H9 (cell line): ENCODE measurements around the gene CCDC191. TPM values are rescaled to one million over a fixed set of nuclear protein-coding genes. Genes with fewer than 3 reads are reported as not detected.

Experiments
- DNase-seq: peaks from one replicate; pipeline ENCODE4 v3.0.0-alpha.2; 2017
- H2AFZ ChIP-seq: one replicate; pipeline ENCODE4 v1.6.1; 2013; ENCODE audit warnings: mild to moderate bottlenecking, low read length, control low read depth, moderate library complexity
- H2AK5ac ChIP-seq: 2 replicates; pipeline ENCODE4 v1.6.1; 2013; ENCODE audit warnings: low read length, control low read depth, mixed read lengths; ENCODE audit not compliant: insufficient read length
- H2BK120ac ChIP-seq: one replicate; pipeline ENCODE4 v1.6.1; 2013; ENCODE audit warnings: low read depth, mild to moderate bottlenecking, low read length, control low read depth, inconsistent platforms; ENCODE audit not compliant: poor library complexity, severe bottlenecking
- H2BK12ac ChIP-seq: 2 replicates; pipeline ENCODE4 v1.6.1; 2013; ENCODE audit warnings: low read length, control low read depth, mixed read lengths, low read depth; ENCODE audit not compliant: insufficient read length
- H2BK15ac ChIP-seq: 2 replicates; pipeline ENCODE4 v1.6.1; 2013; ENCODE audit warnings: low read depth, low read length, control low read depth
- H2BK20ac ChIP-seq: one replicate; pipeline ENCODE4 v1.6.1; 2013; ENCODE audit warnings: low read depth, mild to moderate bottlenecking, low read length, control low read depth, inconsistent platforms; ENCODE audit not compliant: poor library complexity, severe bottlenecking
- H2BK5ac ChIP-seq: 2 replicates; pipeline ENCODE4 v1.6.1; 2013; ENCODE audit warnings: low read length, control low read depth, mixed read lengths; ENCODE audit not compliant: insufficient read length
- H3K14ac ChIP-seq: 2 replicates; pipeline ENCODE4 v1.6.1; 2013; ENCODE audit warnings: low read length, control low read depth; ENCODE audit not compliant: insufficient read depth
- H3K18ac ChIP-seq: 2 replicates; pipeline ENCODE4 v1.6.1; 2013; ENCODE audit warnings: low read depth, mild to moderate bottlenecking, mixed read lengths, low read length, control low read depth; ENCODE audit not compliant: insufficient read length
- H3K23ac ChIP-seq: 2 replicates; pipeline ENCODE4 v1.6.1; 2013; ENCODE audit warnings: low read length, control low read depth, mixed read lengths, low read depth; ENCODE audit not compliant: insufficient read length
- H3K23me2 ChIP-seq: 2 replicates; pipeline ENCODE4 v1.6.1; 2013; ENCODE audit warnings: low read depth, mild to moderate bottlenecking, mixed read lengths, low read length, control low read depth; ENCODE audit not compliant: insufficient read length, poor library complexity, severe bottlenecking
- H3K27ac ChIP-seq: 2 replicates; pipeline ENCODE4 v1.5.1; 2013; ENCODE audit warnings: low read length, control low read depth, mixed read lengths, low read depth; ENCODE audit not compliant: insufficient read length
- H3K27me3 ChIP-seq: 2 replicates; pipeline ENCODE4 v1.6.1; 2013; ENCODE audit warnings: low read length, control low read depth, inconsistent platforms; ENCODE audit not compliant: insufficient read depth
- H3K4ac ChIP-seq: 2 replicates; pipeline ENCODE4 v1.6.1; 2013; ENCODE audit warnings: low read depth, mild to moderate bottlenecking, control low read depth, inconsistent platforms, low read length, moderate library complexity
- H3K4me1 ChIP-seq: 2 replicates; pipeline ENCODE4 v1.6.1; 2013; ENCODE audit warnings: low read length, control low read depth, inconsistent platforms; ENCODE audit not compliant: insufficient read depth
- H3K4me2 ChIP-seq: 2 replicates; pipeline ENCODE4 v1.6.1; 2013; ENCODE audit warnings: low read length, control low read depth, mixed read lengths; ENCODE audit not compliant: insufficient read length, insufficient read depth
- H3K56ac ChIP-seq: 2 replicates; pipeline ENCODE4 v1.6.1; 2013; ENCODE audit warnings: low read depth, mild to moderate bottlenecking, mixed read lengths, low read length, control low read depth; ENCODE audit not compliant: insufficient read length
- H3K79me1 ChIP-seq: 2 replicates; pipeline ENCODE4 v1.6.1; 2013; ENCODE audit warnings: low read depth, mild to moderate bottlenecking, moderate library complexity, low read length, control low read depth, inconsistent platforms; ENCODE audit not compliant: insufficient read depth, poor library complexity, severe bottlenecking
- H3K79me2 ChIP-seq: 2 replicates; pipeline ENCODE4 v1.6.1; 2013; ENCODE audit warnings: low read length, control low read depth, inconsistent platforms; ENCODE audit not compliant: insufficient read depth
- H3K9ac ChIP-seq: 2 replicates; pipeline ENCODE4 v1.6.1; 2013; ENCODE audit warnings: low read length, control low read depth, mixed read lengths; ENCODE audit not compliant: insufficient read length; ENCODE audit errors: extremely low read depth
- H3K9me3 ChIP-seq: one replicate; pipeline ENCODE4 v1.6.1; 2013; ENCODE audit warnings: low read depth, low read length, inconsistent platforms; ENCODE audit not compliant: control insufficient read depth
- H3T11ph ChIP-seq: one replicate; pipeline ENCODE4 v1.6.1; 2013; ENCODE audit warnings: mild to moderate bottlenecking, low read length, control low read depth, inconsistent platforms
- H4K20me1 ChIP-seq: one replicate; pipeline ENCODE4 v1.6.1; 2013; ENCODE audit not compliant: control insufficient read depth, insufficient read length, insufficient read depth
- H4K5ac ChIP-seq: 2 replicates; pipeline ENCODE4 v1.6.1; 2013; ENCODE audit warnings: low read depth, mild to moderate bottlenecking, mixed read lengths, low read length, control low read depth; ENCODE audit not compliant: insufficient read length
- H4K8ac ChIP-seq: replicated peaks from 2 replicates; pipeline ENCODE4 v1.6.1; 2013; ENCODE audit warnings: low read length, control low read depth, mixed read lengths, low read depth; ENCODE audit not compliant: insufficient read length
- H4K91ac ChIP-seq: 2 replicates; pipeline ENCODE4 v1.6.1; 2013; ENCODE audit warnings: low read depth, mild to moderate bottlenecking, moderate library complexity, mixed read lengths, low read length, control low read depth; ENCODE audit not compliant: insufficient read length
- H3K27ac Mint-ChIP-seq, 3 experiments: 2 replicates in 2 of 3; 3 replicates in 1 of 3; pipeline ENCODE4 v1.8.0; 2020 to 2021; ENCODE audit warnings: mixed read lengths in 3 of 3, mild to moderate bottlenecking in 1 of 3, moderate library complexity in 1 of 3
- H3K27me3 Mint-ChIP-seq: 2 replicates; pipeline ENCODE4 v1.8.0; 2021; ENCODE audit warnings: low read depth, mild to moderate bottlenecking, moderate library complexity, mixed read lengths
- H3K36me3 Mint-ChIP-seq, 3 experiments: 2 replicates in 2 of 3; 3 replicates in 1 of 3; pipeline ENCODE4 v1.8.0; 2020 to 2021; ENCODE audit warnings: low read depth in 3 of 3, mixed read lengths in 3 of 3; ENCODE audit not compliant: insufficient read depth in 1 of 3
- H3K4me1 Mint-ChIP-seq, 2 experiments: 2 replicates each; pipeline ENCODE4 v1.8.0; 2020; ENCODE audit warnings: mixed read lengths in 2 of 2
- H3K4me3 Mint-ChIP-seq, 2 experiments: 2 replicates in 1 of 2; 3 replicates in 1 of 2; pipeline ENCODE4 v1.8.0; 2020 to 2021; ENCODE audit warnings: mild to moderate bottlenecking in 2 of 2, mixed read lengths in 2 of 2, moderate library complexity in 1 of 2
- H3K9me3 Mint-ChIP-seq, 2 experiments: 2 replicates in 1 of 2; 3 replicates in 1 of 2; pipeline ENCODE4 v1.8.0; 2020; ENCODE audit warnings: mild to moderate bottlenecking in 2 of 2, mixed read lengths in 2 of 2, moderate library complexity in 1 of 2
- CTCF ChIP-seq: fragments of 200-600 bp; sonication (generic); conservative IDR thresholded peaks from 3 replicates; pipeline ENCODE4 v1.8.0; 2021; ENCODE audit warnings: antibody characterized with exemption, mild to moderate bottlenecking
- WGBS: extraction: QIAGEN DNeasy Blood & Tissue Kit; methylation state at CpG from one replicate; pipeline ENCODE4 v1.1.7; 2013; ENCODE audit warnings: missing lambda C conversion rate, low lambda C conversion rate, mixed read lengths; ENCODE audit not compliant: insufficient read length; ENCODE audit errors: extremely low coverage; 5-methylcytosine and 5-hydroxymethylcytosine counted together
- total RNA-seq: library from RNA; stranded (reverse); gene quantifications from 2 replicates; pipeline ENCODE4 v1.2.1, GENCODE V29; 2021

CCDC191 gene
- total RNA-seq, 1 experiment from 2014 or later, result 0.68 TPM

- no peaks in the 10 kb centered on the region for H3K4me1 Mint-ChIP-seq
- no peak overlapping the region for H3K4me3 Mint-ChIP-seq
- no peak for DNase-seq
- Histone ChIP-seq H3K9ac (no peak overlapping the region), H4K20me1 (no peaks in the 10 kb centered on the region), H4K8ac (no peak overlapping the region), H2BK20ac (no peak overlapping the region), H3K9me3 (no peaks in the 10 kb centered on the region), H2BK5ac (no peak overlapping the region), H2AK5ac (no peak overlapping the region), H3K18ac (no peak overlapping the region), H2BK12ac (no peak overlapping the region), H2BK15ac (no peak overlapping the region), H3K4me1 (no peaks in the 10 kb centered on the region), H3K27ac (no peak overlapping the region), H3K56ac (no peak overlapping the region), H3K23ac (no peak overlapping the region), H3K27me3 (no peaks in the 10 kb centered on the region), H3K79me1 (no peaks in the 10 kb centered on the region), H3K14ac (no peak overlapping the region), H2AFZ (no peak overlapping the region), H4K91ac (no peak overlapping the region), H2BK120ac (no peak overlapping the region), H3K23me2 (no peaks in the 10 kb centered on the region), H3K4me2 (no peak overlapping the region), H3K4ac (no peak overlapping the region), H3T11ph (no peak overlapping the region), H3K79me2 (no peaks in the 10 kb centered on the region), H4K5ac (no peak overlapping the region)
- H3K27ac Mint-ChIP-seq, result no peak overlapping the region
- no peak for TF ChIP-seq CTCF
- no peaks in the 10 kb centered on the region for H3K27me3 Mint-ChIP-seq
- no CpG with 5 or more reads among the region's 1 CpG for WGBS
- H3K36me3 Mint-ChIP-seq, result peaks cover 41 to 87% (median 81%) of the 10 kb centered on the region in 3 experiments; a peak in 6 of 7 replicates
- H3K9me3 Mint-ChIP-seq, result no peaks in the 10 kb centered on the region
Measured at GRCh38 chr3:114071786-114072185, 15.5 kb upstream of the CCDC191 start.
